PFSK-1 (cell line): ENCODE measurements around the gene ATF6.

ENCODE experiments used
- FOXP2 ChIP-seq: optimal IDR thresholded peaks from 2 replicates; pipeline ENCODE3; 2011; ENCODE audit warnings: borderline replicate concordance, control low read depth, inconsistent platforms; ENCODE audit not compliant: insufficient read depth; ENCODE audit errors: extremely low read length, extremely low read depth
- POLR2AphosphoS5 ChIP-seq: IDR thresholded peaks from 2 replicates; pipeline ENCODE4 v1.6.1; 2012; ENCODE audit warnings: low read depth, mild to moderate bottlenecking, control low read depth, low read length, moderate library complexity
- SIN3A ChIP-seq: IDR thresholded peaks from 2 replicates; pipeline ENCODE4 v1.6.1; 2012; ENCODE audit warnings: mild to moderate bottlenecking, low read length, moderate library complexity, borderline replicate concordance; ENCODE audit not compliant: insufficient read depth
- TAF1 ChIP-seq: IDR thresholded peaks from 2 replicates; pipeline ENCODE4 v1.6.1; 2012; ENCODE audit warnings: low read length, control low read depth, borderline replicate concordance; ENCODE audit not compliant: insufficient read depth
- TF ChIP-seq, protein P1 (sequence below), 2 experiments: IDR thresholded peaks; 2 replicates each; pipeline versions ENCODE4 v1.6.1 to v1.8.0; 2011 to 2012; ENCODE audit warnings: low read depth in 2 of 2, low read length in 2 of 2, control low read depth in 1 of 2, inconsistent platforms in 1 of 2, mild to moderate bottlenecking in 1 of 2, moderate library complexity in 1 of 2; ENCODE audit not compliant: insufficient read depth in 1 of 2

ATF6 gene

DNA sequence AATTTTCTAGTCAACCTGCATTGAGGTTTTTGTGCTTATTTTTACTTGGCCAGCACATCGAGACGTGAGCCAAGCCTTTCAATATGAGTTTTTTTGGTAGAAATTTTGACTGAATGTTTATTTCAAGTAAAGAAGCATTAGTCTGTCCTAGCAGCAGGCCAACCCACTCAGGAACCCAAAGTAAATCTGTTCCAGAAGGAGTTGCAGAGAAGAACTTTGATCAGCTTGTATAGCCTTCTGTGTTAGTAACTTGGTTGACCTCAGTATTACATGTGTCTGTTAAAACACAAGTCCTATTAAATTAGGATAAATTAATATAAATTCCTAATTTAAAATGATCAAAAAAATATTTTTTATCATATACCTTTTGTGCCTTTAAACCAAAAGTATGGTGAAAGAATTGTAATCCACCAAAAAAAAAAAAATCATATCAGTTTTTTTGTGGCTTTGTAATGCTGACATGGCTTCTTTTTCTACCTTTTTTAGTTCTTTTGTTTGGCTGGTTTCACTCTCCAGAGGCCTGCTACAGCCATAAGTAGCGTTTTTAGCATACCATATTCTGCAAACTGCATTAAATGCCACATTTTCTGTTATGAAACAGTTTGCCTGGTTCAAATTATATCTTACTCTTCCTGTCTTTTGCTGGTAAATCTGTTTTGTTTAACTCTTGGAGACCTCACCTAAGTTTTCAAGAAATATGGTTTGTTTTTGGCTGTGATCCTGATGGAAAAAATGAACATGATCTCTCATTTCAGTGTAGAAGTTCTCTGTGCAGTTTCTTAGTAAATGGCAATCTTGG, 39.5 kb downstream of the ATF6 start:
- TF ChIP-seq FOXP2 (no peak), POLR2AphosphoS5 (no peak), TAF1 (no peak), SIN3A (no peak)
- TF ChIP-seq, protein P1, sequence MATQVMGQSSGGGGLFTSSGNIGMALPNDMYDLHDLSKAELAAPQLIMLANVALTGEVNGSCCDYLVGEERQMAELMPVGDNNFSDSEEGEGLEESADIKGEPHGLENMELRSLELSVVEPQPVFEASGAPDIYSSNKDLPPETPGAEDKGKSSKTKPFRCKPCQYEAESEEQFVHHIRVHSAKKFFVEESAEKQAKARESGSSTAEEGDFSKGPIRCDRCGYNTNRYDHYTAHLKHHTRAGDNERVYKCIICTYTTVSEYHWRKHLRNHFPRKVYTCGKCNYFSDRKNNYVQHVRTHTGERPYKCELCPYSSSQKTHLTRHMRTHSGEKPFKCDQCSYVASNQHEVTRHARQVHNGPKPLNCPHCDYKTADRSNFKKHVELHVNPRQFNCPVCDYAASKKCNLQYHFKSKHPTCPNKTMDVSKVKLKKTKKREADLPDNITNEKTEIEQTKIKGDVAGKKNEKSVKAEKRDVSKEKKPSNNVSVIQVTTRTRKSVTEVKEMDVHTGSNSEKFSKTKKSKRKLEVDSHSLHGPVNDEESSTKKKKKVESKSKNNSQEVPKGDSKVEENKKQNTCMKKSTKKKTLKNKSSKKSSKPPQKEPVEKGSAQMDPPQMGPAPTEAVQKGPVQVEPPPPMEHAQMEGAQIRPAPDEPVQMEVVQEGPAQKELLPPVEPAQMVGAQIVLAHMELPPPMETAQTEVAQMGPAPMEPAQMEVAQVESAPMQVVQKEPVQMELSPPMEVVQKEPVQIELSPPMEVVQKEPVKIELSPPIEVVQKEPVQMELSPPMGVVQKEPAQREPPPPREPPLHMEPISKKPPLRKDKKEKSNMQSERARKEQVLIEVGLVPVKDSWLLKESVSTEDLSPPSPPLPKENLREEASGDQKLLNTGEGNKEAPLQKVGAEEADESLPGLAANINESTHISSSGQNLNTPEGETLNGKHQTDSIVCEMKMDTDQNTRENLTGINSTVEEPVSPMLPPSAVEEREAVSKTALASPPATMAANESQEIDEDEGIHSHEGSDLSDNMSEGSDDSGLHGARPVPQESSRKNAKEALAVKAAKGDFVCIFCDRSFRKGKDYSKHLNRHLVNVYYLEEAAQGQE (IDR thresholded peaks at IDR 0.05; ENCODE audit: insufficient read depth in 1 of 2, low read depth in 2 of 2, low read length in 2 of 2) = no peak

DNA sequence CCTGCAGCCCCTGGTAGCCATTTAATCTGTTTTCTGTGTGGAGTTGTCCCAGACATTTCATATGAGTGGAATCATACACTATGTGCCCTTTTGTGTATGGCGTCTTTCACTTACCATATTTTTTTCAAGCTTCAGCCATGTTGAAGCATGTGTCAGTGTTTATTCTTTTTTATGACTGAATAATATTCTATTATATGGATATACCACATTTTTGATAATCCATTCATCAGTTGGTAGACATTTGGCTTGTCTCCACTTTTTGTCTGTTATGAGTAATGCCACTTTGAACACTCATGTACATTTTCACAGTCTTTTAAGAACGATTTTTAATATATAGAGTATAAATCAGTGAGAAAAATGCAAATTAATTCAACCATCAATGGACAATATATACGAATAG, 44.7 kb downstream of the ATF6 start:
- TF ChIP-seq TAF1 (no peak), FOXP2 (no peak), SIN3A (no peak), POLR2AphosphoS5 (no peak)
- TF ChIP-seq, protein P1 (IDR thresholded peaks at IDR 0.05; ENCODE audit: insufficient read depth in 1 of 2, low read depth in 2 of 2, low read length in 2 of 2) = no peak

DNA sequence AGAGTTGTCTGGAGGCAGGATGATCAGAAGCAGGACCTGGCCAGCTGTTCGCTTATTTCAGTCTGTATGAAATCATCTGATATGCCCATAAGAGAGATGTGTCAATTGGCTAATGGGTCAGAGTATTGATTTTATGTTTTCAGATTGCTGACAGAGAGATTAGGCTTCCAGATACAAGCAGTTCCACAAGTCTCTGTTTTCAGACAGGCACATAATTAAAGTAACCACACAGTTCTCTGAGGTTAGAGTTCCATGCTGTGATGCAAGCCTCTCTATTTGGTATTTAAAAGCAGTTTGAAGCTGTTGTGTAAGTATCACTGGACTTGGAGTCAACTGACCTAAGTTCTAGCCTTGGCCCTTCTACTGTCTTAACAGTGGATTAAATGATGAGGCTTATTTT, 50.1 kb downstream of the ATF6 start:
- TF ChIP-seq FOXP2 = no peak
- TF ChIP-seq, protein P1 (IDR thresholded peaks at IDR 0.05; ENCODE audit: insufficient read depth in 1 of 2, low read depth in 2 of 2, low read length in 2 of 2) = no peak
- TF ChIP-seq POLR2AphosphoS5 = no peak
- no peak for TF ChIP-seq TAF1
- no peak for TF ChIP-seq SIN3A

DNA sequence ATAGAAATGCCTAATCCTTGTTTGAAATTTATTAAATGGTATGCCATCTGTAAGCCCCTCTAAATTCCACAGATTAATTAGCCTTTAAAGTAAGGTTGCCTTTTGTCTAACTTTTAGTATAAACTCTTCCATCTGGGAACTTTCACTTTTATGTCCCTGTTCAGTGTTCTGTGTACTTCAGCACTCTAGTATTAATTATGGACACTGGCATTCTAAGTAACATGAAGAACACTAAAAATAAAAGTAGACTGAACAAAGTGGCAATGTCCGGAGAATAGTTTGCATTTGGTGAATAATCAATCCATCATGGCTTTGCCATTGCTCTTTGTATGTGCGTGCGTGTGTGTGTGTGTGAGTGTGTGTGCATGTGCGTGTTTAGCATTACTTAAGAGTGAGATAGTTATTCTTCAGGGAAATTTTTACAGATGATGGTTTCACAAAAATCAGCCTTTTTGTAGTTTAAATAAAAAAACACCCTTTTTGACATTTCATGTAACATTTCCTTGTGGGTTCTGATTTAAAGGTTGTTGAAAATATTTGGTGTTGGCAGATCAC, 51.1 kb downstream of the ATF6 start:
- no peak for TF ChIP-seq FOXP2
- TF ChIP-seq POLR2AphosphoS5 = no peak
- TF ChIP-seq SIN3A = no peak
- TF ChIP-seq, protein P1 (IDR thresholded peaks at IDR 0.05; ENCODE audit: insufficient read depth in 1 of 2, low read depth in 2 of 2, low read length in 2 of 2) = no peak
- no peak for TF ChIP-seq TAF1
